Suprapubic skin (tissue), 4 donors: Measurements from ENCODE around the gene NHEJ1. TPM values are rescaled to one million over a fixed set of nuclear protein-coding genes. Genes with fewer than 3 reads are reported as not detected.

Experiments used
- DNase-seq, 2 donors: peaks; one replicate each; pipeline ENCODE4 v3.0.0-alpha.2; 2019; ENCODE audit warnings: low spot score in 2 of 2
- H3K27ac ChIP-seq: fragments of 200-600 bp; sonication (generic); one replicate; pipeline ENCODE4 v1.5.1; 2019
- H3K27me3 ChIP-seq: fragments of 200-600 bp; sonication (generic); one replicate; pipeline ENCODE4 v1.5.1; 2019
- H3K36me3 ChIP-seq: fragments of 200-600 bp; sonication (generic); one replicate; pipeline ENCODE4 v1.5.1; 2019
- H3K4me1 ChIP-seq: fragments of 200-600 bp; sonication (generic); one replicate; pipeline ENCODE4 v1.5.1; 2019
- H3K4me3 ChIP-seq: fragments of 200-600 bp; sonication (generic); one replicate; pipeline ENCODE4 v1.5.1; 2019; ENCODE audit warnings: mild to moderate bottlenecking
- H3K9me3 ChIP-seq: fragments of 200-600 bp; sonication (generic); one replicate; pipeline ENCODE4 v1.5.1; 2019
- EP300 ChIP-seq: sonication (generic); formaldehyde crosslinking; IDR thresholded peaks from one replicate; pipeline ENCODE4 v1.6.1; 2017; ENCODE audit warnings: antibody characterized with exemption
- POLR2A ChIP-seq, 2 donors: fragments of 450-650 bp; IDR thresholded peaks; one replicate each; pipeline ENCODE4 v1.6.1; 2017; ENCODE audit warnings: antibody characterized with exemption in 2 of 2, mild to moderate bottlenecking in 2 of 2, moderate library complexity in 2 of 2
- POLR2AphosphoS5 ChIP-seq, 3 donors: sonication (generic); formaldehyde crosslinking; IDR thresholded peaks; one replicate each; pipeline ENCODE4 v1.6.1; 2017; ENCODE audit warnings: antibody characterized with exemption in 3 of 3
- WGBS: methylation state at CpG from one replicate; pipeline ENCODE4 v1.1.5; 2018; 5-methylcytosine and 5-hydroxymethylcytosine counted together
- total RNA-seq, 4 donors: library from RNA; depleted of rRNA; stranded (reverse); fragments of >200 nt; gene quantifications; one replicate each; pipeline ENCODE4 v1.1.0, GENCODE V29; 2016
- TF ChIP-seq, protein P1 (sequence below), 2 donors: fragments of 200-600 bp in 1 of 2; fragments of 450-650 bp in 1 of 2; sonication (generic) in 1 of 2; IDR thresholded peaks; one replicate each; pipeline ENCODE4 v1.5.1; 2016 to 2019; ENCODE audit warnings: antibody characterized with exemption in 2 of 2, mild to moderate bottlenecking in 1 of 2, moderate library complexity in 1 of 2

The NHEJ1 gene, protein sequence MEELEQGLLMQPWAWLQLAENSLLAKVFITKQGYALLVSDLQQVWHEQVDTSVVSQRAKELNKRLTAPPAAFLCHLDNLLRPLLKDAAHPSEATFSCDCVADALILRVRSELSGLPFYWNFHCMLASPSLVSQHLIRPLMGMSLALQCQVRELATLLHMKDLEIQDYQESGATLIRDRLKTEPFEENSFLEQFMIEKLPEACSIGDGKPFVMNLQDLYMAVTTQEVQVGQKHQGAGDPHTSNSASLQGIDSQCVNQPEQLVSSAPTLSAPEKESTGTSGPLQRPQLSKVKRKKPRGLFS
- 10 to 100 TPM; 15.7 to 19.2 (median 18.3) TPM for total RNA-seq

- WGBS, result 2% methylated on average over 25 of the region's 70 CpGs
- DNase-seq, result peak; percentile 98 to 99
Observed at GRCh38 chr2:219160186-219161017, at the start of gene NHEJ1. Gene NHEJ1 (minus strand): TSS chr2:219160815. CDS start chr2:219158362, 2,453 bp downstream.

GRCh38 chr2:219209236-219210195 lies 48.9 kb upstream of the NHEJ1 start:
- H3K4me1 ChIP-seq, result peaks cover 26% of the 10 kb centered on the region
- H3K9me3 ChIP-seq, result no peaks in the 10 kb centered on the region
- 70% methylated on average over 18 of the region's 18 CpGs for WGBS
- TF ChIP-seq POLR2A (IDR thresholded peaks at IDR 0.05) (no peak), POLR2AphosphoS5 (IDR thresholded peaks at IDR 0.05) (no peak), EP300 (no peak)
- TF ChIP-seq, protein P1, sequence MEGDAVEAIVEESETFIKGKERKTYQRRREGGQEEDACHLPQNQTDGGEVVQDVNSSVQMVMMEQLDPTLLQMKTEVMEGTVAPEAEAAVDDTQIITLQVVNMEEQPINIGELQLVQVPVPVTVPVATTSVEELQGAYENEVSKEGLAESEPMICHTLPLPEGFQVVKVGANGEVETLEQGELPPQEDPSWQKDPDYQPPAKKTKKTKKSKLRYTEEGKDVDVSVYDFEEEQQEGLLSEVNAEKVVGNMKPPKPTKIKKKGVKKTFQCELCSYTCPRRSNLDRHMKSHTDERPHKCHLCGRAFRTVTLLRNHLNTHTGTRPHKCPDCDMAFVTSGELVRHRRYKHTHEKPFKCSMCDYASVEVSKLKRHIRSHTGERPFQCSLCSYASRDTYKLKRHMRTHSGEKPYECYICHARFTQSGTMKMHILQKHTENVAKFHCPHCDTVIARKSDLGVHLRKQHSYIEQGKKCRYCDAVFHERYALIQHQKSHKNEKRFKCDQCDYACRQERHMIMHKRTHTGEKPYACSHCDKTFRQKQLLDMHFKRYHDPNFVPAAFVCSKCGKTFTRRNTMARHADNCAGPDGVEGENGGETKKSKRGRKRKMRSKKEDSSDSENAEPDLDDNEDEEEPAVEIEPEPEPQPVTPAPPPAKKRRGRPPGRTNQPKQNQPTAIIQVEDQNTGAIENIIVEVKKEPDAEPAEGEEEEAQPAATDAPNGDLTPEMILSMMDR (IDR thresholded peaks at IDR 0.05), result no peak
- peaks cover 56% of the 10 kb centered on the region for H3K36me3 ChIP-seq
- no peak overlapping the region for H3K4me3 ChIP-seq
- no peaks in the 10 kb centered on the region for H3K27me3 ChIP-seq
- peak in 1 of 2 donors; percentile 59 for DNase-seq
- H3K27ac ChIP-seq, result no peak overlapping the region

More at GRCh38 chr2:219160186-219161017, at the start of gene NHEJ1:
- no peak for TF ChIP-seq POLR2A (IDR thresholded peaks at IDR 0.05)
- TF ChIP-seq EP300, result no peak
- TF ChIP-seq, protein P1 (IDR thresholded peaks at IDR 0.05), result peak; percentile 99
- TF ChIP-seq POLR2AphosphoS5 (IDR thresholded peaks at IDR 0.05), result peak in 2 of 3 donors; percentile 11 to 26
- peaks cover 17% of the 10 kb centered on the region for H3K36me3 ChIP-seq
- no peaks in the 10 kb centered on the region for H3K9me3 ChIP-seq
- H3K4me3 ChIP-seq, result peak within 1 kb of the TSS; percentile 68
- no peaks in the 10 kb centered on the region for H3K27me3 ChIP-seq
- peaks cover 10% of the 10 kb centered on the region for H3K4me1 ChIP-seq
- H3K27ac ChIP-seq, result peak within 1 kb of the TSS; percentile 88

- no peaks in the 10 kb centered on the region for H3K27me3 ChIP-seq
- TF ChIP-seq, protein P1 (IDR thresholded peaks at IDR 0.05), result no peak
- TF ChIP-seq EP300 (no peak), POLR2A (IDR thresholded peaks at IDR 0.05) (no peak), POLR2AphosphoS5 (IDR thresholded peaks at IDR 0.05) (no peak)
- no peaks in the 10 kb centered on the region for H3K9me3 ChIP-seq
- DNase-seq, result peak in 1 of 2 donors; percentile 55
- no peak overlapping the region for H3K4me3 ChIP-seq
- H3K27ac ChIP-seq, result no peak overlapping the region
- H3K36me3 ChIP-seq, result peaks cover 44% of the 10 kb centered on the region
- H3K4me1 ChIP-seq, result peaks cover 26% of the 10 kb centered on the region
- 65% methylated on average over 17 of the region's 17 CpGs for WGBS
Observed at GRCh38 chr2:219207884-219208740, 47.5 kb upstream of the NHEJ1 start.

DNA sequence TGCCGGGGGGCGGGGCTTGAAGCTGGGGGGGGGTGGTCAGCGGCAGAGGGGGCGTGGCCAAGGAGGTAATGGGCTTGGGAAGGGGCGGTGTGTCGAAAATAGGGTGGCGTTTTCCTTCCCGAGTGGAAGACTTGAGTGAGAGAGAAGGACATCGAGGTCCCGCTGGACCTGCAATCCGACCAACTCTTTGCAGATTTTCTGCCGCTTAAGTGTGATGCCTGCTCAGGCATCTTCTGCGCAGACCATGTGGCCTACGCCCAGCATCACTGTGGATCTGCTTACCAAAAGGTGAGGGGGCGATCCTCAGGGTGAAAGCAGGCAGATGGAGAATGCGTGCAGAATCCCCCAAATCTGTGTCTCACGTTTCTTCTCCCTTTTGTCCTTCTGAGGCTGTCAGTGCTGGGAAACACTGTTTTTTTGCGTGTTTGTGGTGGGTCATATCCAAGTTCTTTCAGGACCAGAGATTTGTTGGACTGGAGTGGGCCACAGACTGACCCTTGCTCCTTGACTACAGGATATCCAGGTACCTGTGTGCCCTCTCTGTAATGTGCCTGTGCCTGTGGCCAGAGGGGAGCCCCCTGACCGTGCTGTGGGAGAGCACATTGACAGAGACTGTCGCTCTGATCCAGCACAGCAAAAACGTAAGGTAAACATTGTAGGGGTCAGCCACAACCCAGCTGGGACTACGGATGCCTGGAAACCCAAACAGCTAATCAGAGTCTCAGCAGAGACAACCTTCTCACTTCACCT lies 46.7 kb upstream of the NHEJ1 start:
- H3K4me1 ChIP-seq, result peaks cover 26% of the 10 kb centered on the region
- WGBS, result 12% methylated on average over 20 of the region's 22 CpGs
- H3K9me3 ChIP-seq, result no peaks in the 10 kb centered on the region
- TF ChIP-seq POLR2AphosphoS5 (IDR thresholded peaks at IDR 0.05), result no peak
- TF ChIP-seq POLR2A (IDR thresholded peaks at IDR 0.05), result no peak
- TF ChIP-seq, protein P1 (IDR thresholded peaks at IDR 0.05), result no peak
- TF ChIP-seq EP300, result no peak
- peaks cover 36% of the 10 kb centered on the region for H3K36me3 ChIP-seq
- peak in 1 of 2 donors; percentile 59 for DNase-seq
- no peaks in the 10 kb centered on the region for H3K27me3 ChIP-seq
- peak overlapping the region; percentile 88 for H3K4me3 ChIP-seq
- H3K27ac ChIP-seq, result peak overlapping the region; percentile 94
